C4-2B (cell line): ENCODE measurements around the gene ALPL.
A peak's percentile ranks its signal among the peaks of the same experiment; 100 is the strongest.

ENCODE experiments used
- CTCF ChIP-seq: fragments of 450-650 bp; conservative IDR thresholded peaks from 2 replicates; pipeline ENCODE4 v1.5.1; 2017; ENCODE audit warnings: mild to moderate bottlenecking
- ZFX ChIP-seq: fragments of 450-650 bp; IDR thresholded peaks from 2 replicates; pipeline ENCODE4 v1.6.1; 2017

GRCh38 chr1:21509351-21510112, at the start of gene ALPL:
- TF ChIP-seq CTCF: peak; percentile 24
- TF ChIP-seq ZFX: no peak
